HG03442 (cell line): ENCODE data around the gene ZDHHC19.
"Not testable (repeated sequence)": the region's sequence is repeated elsewhere in the genome, so short reads cannot be mapped to it uniquely, and the experiment has no call there.

Experiments
- ATAC-seq: cut with Tn5 transposase; IDR thresholded peaks from one replicate; pipeline ENCODE4 v1.9.1; 2021; ENCODE audit warnings: mild to moderate bottlenecking, moderate library complexity; ENCODE audit not compliant: unreplicated experiment

ZDHHC19 gene

GRCh38 chr3:196225763-196226364 lies 14.7 kb upstream of the ZDHHC19 start:
- no peak for ATAC-seq

GRCh38 chr3:196225086-196225485 lies 13.9 kb upstream of the ZDHHC19 start:
- no peak for ATAC-seq

GRCh38 chr3:196222876-196223595 lies 11.8 kb upstream of the ZDHHC19 start:
- no peak for ATAC-seq

- ATAC-seq, result no peak
Observed at GRCh38 chr3:196220991-196221390, 9.8 kb upstream of the ZDHHC19 start.

GRCh38 chr3:196220587-196220986 lies 9.4 kb upstream of the ZDHHC19 start:
- no peak for ATAC-seq

GRCh38 chr3:196219970-196220311 lies 8.7 kb upstream of the ZDHHC19 start:
- no peak for ATAC-seq

- peak; percentile 67 for ATAC-seq
Observed at GRCh38 chr3:196219194-196219969, 8.2 kb upstream of the ZDHHC19 start.

- no peak for ATAC-seq
Observed at GRCh38 chr3:196218155-196218712, 7.0 kb upstream of the ZDHHC19 start.

GRCh38 chr3:196217307-196218154 lies 6.3 kb upstream of the ZDHHC19 start:
- no peak for ATAC-seq

- ATAC-seq, result no peak
Observed at GRCh38 chr3:196216681-196217211, 5.5 kb upstream of the ZDHHC19 start.

- no peak for ATAC-seq
Observed at GRCh38 chr3:196216089-196216564, 4.9 kb upstream of the ZDHHC19 start, which contains the start of gene SLC51A. TSS of gene SLC51A (plus strand) at chr3:196216534. CDS start at chr3:196216713, 179 bp downstream.

GRCh38 chr3:196215493-196216020 lies 4.4 kb upstream of the ZDHHC19 start:
- ATAC-seq, result no peak

- ATAC-seq, result no peak
Observed at GRCh38 chr3:196214783-196215441, 3.7 kb upstream of the ZDHHC19 start.

GRCh38 chr3:196209944-196210672 lies 1.1 kb downstream of the ZDHHC19 start:
- ATAC-seq, result not testable (repeated sequence)

- ATAC-seq, result no peak
Observed at GRCh38 chr3:196208942-196209695, 2.1 kb downstream of the ZDHHC19 start.

- no peak for ATAC-seq
Observed at GRCh38 chr3:196207833-196208607, 3.2 kb downstream of the ZDHHC19 start.

- no peak for ATAC-seq
Observed at GRCh38 chr3:196207159-196207832, 3.9 kb downstream of the ZDHHC19 start.
